Liver (tissue), 9 donors: Measurements from ENCODE around the gene NDUFA8. TPM values are rescaled to one million over a fixed set of nuclear protein-coding genes. Genes with fewer than 3 reads are reported as not detected.

Source experiments
- DNase-seq: peaks from one replicate; pipeline ENCODE4 v3.0.0-alpha.2; 2017; ENCODE audit warnings: low spot score
- H3K27ac ChIP-seq, 2 donors: one replicate each; pipeline ENCODE4 v1.7.0; 2013; ENCODE audit warnings: inconsistent platforms in 2 of 2, low read length in 2 of 2, control low read depth in 1 of 2, low read depth in 1 of 2, mild to moderate bottlenecking in 1 of 2
- H3K27me3 ChIP-seq, 4 donors: one replicate each; pipeline versions ENCODE4 v1.6.1 to v1.7.0; 2013; ENCODE audit warnings: low read length in 3 of 4, inconsistent platforms in 1 of 4, mild to moderate bottlenecking in 1 of 4, moderate library complexity in 1 of 4; ENCODE audit not compliant: control insufficient read depth in 4 of 4, insufficient read depth in 4 of 4
- H3K36me3 ChIP-seq, 4 donors: one replicate each; pipeline versions ENCODE4 v1.6.1 to v1.7.0; 2013; ENCODE audit warnings: low read length in 3 of 4, mild to moderate bottlenecking in 3 of 4, low read depth in 1 of 4, moderate library complexity in 1 of 4; ENCODE audit not compliant: control insufficient read depth in 4 of 4, insufficient read depth in 3 of 4
- H3K4me1 ChIP-seq, 4 donors: one replicate each; pipeline versions ENCODE4 v1.6.1 to v1.7.0; 2013; ENCODE audit warnings: low read length in 3 of 4, mild to moderate bottlenecking in 3 of 4, moderate library complexity in 1 of 4; ENCODE audit not compliant: control insufficient read depth in 4 of 4, insufficient read depth in 4 of 4
- H3K4me3 ChIP-seq, 3 donors: one replicate each; pipeline versions ENCODE4 v1.6.1 to v1.7.0; 2013; ENCODE audit warnings: low read length in 3 of 3, control low read depth in 1 of 3, low read depth in 1 of 3, mild to moderate bottlenecking in 1 of 3
- H3K9ac ChIP-seq, 2 donors: one replicate each; pipeline ENCODE4 v1.7.0; 2013; ENCODE audit warnings: low read length in 2 of 2, mild to moderate bottlenecking in 2 of 2, moderate library complexity in 2 of 2, control low read depth in 1 of 2, low read depth in 1 of 2
- H3K9me3 ChIP-seq, 4 donors: one replicate each; pipeline versions ENCODE4 v1.6.1 to v1.7.0; 2013; ENCODE audit warnings: low read length in 3 of 4; ENCODE audit not compliant: control insufficient read depth in 4 of 4
- EGR1 ChIP-seq, 2 donors: IDR thresholded peaks; 2 replicates each; pipeline ENCODE4 v1.6.1; 2016 to 2018; ENCODE audit warnings: antibody characterized with exemption in 2 of 2, low read depth in 2 of 2
- FOXA1 ChIP-seq: IDR thresholded peaks from 2 replicates; pipeline ENCODE4 v1.6.1; 2016; ENCODE audit warnings: antibody characterized with exemption
- FOXA2 ChIP-seq: IDR thresholded peaks from 2 replicates; pipeline ENCODE4 v1.6.1; 2016; ENCODE audit warnings: antibody characterized with exemption
- GABPA ChIP-seq, 2 donors: IDR thresholded peaks in 1 of 2; conservative IDR thresholded peaks in 1 of 2; 2 replicates each; pipeline ENCODE4 v1.6.1; 2016; ENCODE audit warnings: antibody characterized with exemption in 2 of 2, mild to moderate bottlenecking in 1 of 2, moderate library complexity in 1 of 2
- HNF4A ChIP-seq, 2 donors: conservative IDR thresholded peaks; 2 replicates each; pipeline ENCODE4 v1.6.1; 2016; ENCODE audit warnings: antibody characterized with exemption in 2 of 2, mild to moderate bottlenecking in 2 of 2
- JUND ChIP-seq, 2 donors: IDR thresholded peaks; 2 replicates each; pipeline ENCODE4 v1.6.1; 2016; ENCODE audit warnings: antibody characterized with exemption in 2 of 2
- NR2F2 ChIP-seq: IDR thresholded peaks from 2 replicates; pipeline ENCODE4 v1.6.1; 2016; ENCODE audit warnings: antibody characterized with exemption
- RAD21 ChIP-seq, 2 donors: IDR thresholded peaks; 2 replicates each; pipeline ENCODE4 v1.6.1; 2016; ENCODE audit warnings: antibody characterized with exemption in 2 of 2, mild to moderate bottlenecking in 2 of 2
- RXRA ChIP-seq, 2 donors: IDR thresholded peaks; 2 replicates each; pipeline ENCODE4 v1.6.1; 2017 to 2018; ENCODE audit warnings: antibody characterized with exemption in 2 of 2, mild to moderate bottlenecking in 1 of 2
- SP1 ChIP-seq: IDR thresholded peaks from 2 replicates; pipeline ENCODE4 v1.6.1; 2018; ENCODE audit warnings: antibody characterized with exemption, mild to moderate bottlenecking
- TAF1 ChIP-seq: conservative IDR thresholded peaks from 2 replicates; pipeline ENCODE4 v1.6.1; 2016; ENCODE audit warnings: antibody characterized with exemption, mild to moderate bottlenecking
- YY1 ChIP-seq: IDR thresholded peaks from 2 replicates; pipeline ENCODE4 v1.6.1; 2016; ENCODE audit warnings: antibody characterized with exemption, mild to moderate bottlenecking
- WGBS: extraction: QIAGEN DNeasy Blood & Tissue Kit; methylation state at CpG from one replicate; pipeline ENCODE4 v1.1.7; 2013; 5-methylcytosine and 5-hydroxymethylcytosine counted together
- polyA plus RNA-seq, 2 donors: library from polyadenylated mRNA; stranded (reverse) in 1 of 2; unstranded in 1 of 2; fragments of 200-250 nt in 1 of 2; fragments of >200 nt in 1 of 2; fragmentation: Nextera tagmentation in 1 of 2; extraction: Ambion mirVana in 1 of 2; gene quantifications; one replicate each; pipeline versions ENCODE4 v1.2.1 to v1.2.3, GENCODE V29; 2013 to 2015
- total RNA-seq, 2 donors: library from RNA; depleted of rRNA; stranded (reverse); fragments of >200 nt; gene quantifications; one replicate each; pipeline ENCODE4 v1.2.3, GENCODE V29; 2014
- TF ChIP-seq, protein P1 (sequence below): IDR thresholded peaks from 2 replicates; pipeline ENCODE4 v1.6.1; 2016; ENCODE audit warnings: antibody characterized with exemption
- TF ChIP-seq, protein P2 (sequence below): IDR thresholded peaks from 2 replicates; pipeline ENCODE4 v1.6.1; 2016; ENCODE audit warnings: antibody characterized with exemption
- TF ChIP-seq, protein P3 (sequence below): IDR thresholded peaks from 2 replicates; pipeline ENCODE4 v1.6.1; 2016; ENCODE audit warnings: antibody characterized with exemption
- TF ChIP-seq, protein P4 (sequence below): IDR thresholded peaks from 2 replicates; pipeline ENCODE4 v1.6.1; 2016; ENCODE audit warnings: antibody characterized with exemption, mild to moderate bottlenecking
- TF ChIP-seq, protein P5 (sequence below): fragments of 150-350 bp; IDR thresholded peaks from 2 replicates; pipeline ENCODE4 v1.5.1; 2017; ENCODE audit warnings: improper control_type of control experiment, low read depth, low read length; ENCODE audit not compliant: missing input control
- donor health status: healthy.
- donor health status: healthy.
- donor health status: healthy.
- donor health status: healthy.
- donor health status: healthy.

The NDUFA8 gene
- total and polyA plus RNA-seq, 4 donors, result 24.9 to 51.9 (median 38.8) TPM

DNA sequence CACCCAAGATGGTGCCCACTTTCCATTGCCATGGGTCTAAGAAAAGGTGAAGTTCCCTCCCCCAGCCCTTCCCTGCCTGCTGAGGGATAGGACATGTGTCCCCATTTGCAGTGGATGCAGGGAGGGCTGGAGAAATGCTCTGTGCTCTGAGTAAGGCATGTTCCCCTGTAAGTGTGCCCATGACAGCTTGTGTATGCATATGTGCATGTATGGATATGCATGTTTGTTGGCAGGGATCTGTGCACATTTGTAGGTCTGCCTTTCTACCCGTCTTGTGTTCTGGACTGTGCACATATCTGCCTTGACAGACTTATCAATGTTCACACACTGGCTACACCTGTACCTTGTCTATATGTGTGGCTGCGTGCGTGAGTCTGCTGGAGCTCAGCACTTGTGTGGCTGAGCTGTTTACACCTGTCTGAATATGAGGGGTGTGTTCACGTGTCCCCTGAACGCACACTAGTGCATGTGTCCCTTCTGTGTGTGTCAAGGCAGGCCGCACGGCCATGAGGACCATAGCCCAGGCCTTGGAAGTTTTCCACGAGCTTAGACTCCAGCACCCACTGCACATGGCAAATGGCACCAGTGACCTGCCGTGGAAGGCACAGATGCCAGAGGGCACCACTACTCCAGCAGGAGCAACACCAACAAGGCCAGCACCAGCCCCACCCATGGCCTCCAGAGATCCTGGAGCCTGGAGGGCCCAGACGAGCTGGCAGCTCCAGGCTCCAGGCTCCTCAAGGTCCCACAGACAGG, 39.1 kb downstream of the NDUFA8 start:
- Histone ChIP-seq H3K27ac (no peak overlapping the region), H3K4me3 (no peak overlapping the region), H3K27me3 (peaks cover 0 to 2% (median 0%) of the 10 kb centered on the region in 4 donors), H3K9ac (no peak overlapping the region), H3K36me3 (no peaks in the 10 kb centered on the region), H3K4me1 (peaks cover 0 to 1% (median under 1%) of the 10 kb centered on the region in 4 donors), H3K9me3 (no peaks in the 10 kb centered on the region)
- TF ChIP-seq FOXA1 (no peak), NR2F2 (no peak), YY1 (no peak), RAD21 (IDR thresholded peaks at IDR 0.05) (no peak), HNF4A (conservative IDR thresholded peaks at IDR 0.05) (no peak), TAF1 (no peak), EGR1 (IDR thresholded peaks at IDR 0.05; ENCODE audit: low read depth in 2 of 2) (no peak), RXRA (IDR thresholded peaks at IDR 0.05) (no peak), JUND (IDR thresholded peaks at IDR 0.05) (no peak), SP1 (no peak), GABPA (IDR thresholded peaks at IDR 0.05 in 1 of 2, conservative IDR thresholded peaks at IDR 0.05 in 1 of 2) (no peak)
- TF ChIP-seq, protein P1, sequence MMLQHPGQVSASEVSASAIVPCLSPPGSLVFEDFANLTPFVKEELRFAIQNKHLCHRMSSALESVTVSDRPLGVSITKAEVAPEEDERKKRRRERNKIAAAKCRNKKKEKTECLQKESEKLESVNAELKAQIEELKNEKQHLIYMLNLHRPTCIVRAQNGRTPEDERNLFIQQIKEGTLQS, result no peak
- TF ChIP-seq, protein P2, sequence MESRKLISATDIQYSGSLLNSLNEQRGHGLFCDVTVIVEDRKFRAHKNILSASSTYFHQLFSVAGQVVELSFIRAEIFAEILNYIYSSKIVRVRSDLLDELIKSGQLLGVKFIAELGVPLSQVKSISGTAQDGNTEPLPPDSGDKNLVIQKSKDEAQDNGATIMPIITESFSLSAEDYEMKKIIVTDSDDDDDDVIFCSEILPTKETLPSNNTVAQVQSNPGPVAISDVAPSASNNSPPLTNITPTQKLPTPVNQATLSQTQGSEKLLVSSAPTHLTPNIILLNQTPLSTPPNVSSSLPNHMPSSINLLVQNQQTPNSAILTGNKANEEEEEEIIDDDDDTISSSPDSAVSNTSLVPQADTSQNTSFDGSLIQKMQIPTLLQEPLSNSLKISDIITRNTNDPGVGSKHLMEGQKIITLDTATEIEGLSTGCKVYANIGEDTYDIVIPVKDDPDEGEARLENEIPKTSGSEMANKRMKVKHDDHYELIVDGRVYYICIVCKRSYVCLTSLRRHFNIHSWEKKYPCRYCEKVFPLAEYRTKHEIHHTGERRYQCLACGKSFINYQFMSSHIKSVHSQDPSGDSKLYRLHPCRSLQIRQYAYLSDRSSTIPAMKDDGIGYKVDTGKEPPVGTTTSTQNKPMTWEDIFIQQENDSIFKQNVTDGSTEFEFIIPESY, result no peak
- TF ChIP-seq, protein P3, sequence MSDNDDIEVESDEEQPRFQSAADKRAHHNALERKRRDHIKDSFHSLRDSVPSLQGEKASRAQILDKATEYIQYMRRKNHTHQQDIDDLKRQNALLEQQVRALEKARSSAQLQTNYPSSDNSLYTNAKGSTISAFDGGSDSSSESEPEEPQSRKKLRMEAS, result no peak
- TF ChIP-seq, protein P4, sequence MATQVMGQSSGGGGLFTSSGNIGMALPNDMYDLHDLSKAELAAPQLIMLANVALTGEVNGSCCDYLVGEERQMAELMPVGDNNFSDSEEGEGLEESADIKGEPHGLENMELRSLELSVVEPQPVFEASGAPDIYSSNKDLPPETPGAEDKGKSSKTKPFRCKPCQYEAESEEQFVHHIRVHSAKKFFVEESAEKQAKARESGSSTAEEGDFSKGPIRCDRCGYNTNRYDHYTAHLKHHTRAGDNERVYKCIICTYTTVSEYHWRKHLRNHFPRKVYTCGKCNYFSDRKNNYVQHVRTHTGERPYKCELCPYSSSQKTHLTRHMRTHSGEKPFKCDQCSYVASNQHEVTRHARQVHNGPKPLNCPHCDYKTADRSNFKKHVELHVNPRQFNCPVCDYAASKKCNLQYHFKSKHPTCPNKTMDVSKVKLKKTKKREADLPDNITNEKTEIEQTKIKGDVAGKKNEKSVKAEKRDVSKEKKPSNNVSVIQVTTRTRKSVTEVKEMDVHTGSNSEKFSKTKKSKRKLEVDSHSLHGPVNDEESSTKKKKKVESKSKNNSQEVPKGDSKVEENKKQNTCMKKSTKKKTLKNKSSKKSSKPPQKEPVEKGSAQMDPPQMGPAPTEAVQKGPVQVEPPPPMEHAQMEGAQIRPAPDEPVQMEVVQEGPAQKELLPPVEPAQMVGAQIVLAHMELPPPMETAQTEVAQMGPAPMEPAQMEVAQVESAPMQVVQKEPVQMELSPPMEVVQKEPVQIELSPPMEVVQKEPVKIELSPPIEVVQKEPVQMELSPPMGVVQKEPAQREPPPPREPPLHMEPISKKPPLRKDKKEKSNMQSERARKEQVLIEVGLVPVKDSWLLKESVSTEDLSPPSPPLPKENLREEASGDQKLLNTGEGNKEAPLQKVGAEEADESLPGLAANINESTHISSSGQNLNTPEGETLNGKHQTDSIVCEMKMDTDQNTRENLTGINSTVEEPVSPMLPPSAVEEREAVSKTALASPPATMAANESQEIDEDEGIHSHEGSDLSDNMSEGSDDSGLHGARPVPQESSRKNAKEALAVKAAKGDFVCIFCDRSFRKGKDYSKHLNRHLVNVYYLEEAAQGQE, result no peak
- DNase-seq, result no peak
- WGBS, result 83% methylated on average over 10 of the region's 10 CpGs

DNA sequence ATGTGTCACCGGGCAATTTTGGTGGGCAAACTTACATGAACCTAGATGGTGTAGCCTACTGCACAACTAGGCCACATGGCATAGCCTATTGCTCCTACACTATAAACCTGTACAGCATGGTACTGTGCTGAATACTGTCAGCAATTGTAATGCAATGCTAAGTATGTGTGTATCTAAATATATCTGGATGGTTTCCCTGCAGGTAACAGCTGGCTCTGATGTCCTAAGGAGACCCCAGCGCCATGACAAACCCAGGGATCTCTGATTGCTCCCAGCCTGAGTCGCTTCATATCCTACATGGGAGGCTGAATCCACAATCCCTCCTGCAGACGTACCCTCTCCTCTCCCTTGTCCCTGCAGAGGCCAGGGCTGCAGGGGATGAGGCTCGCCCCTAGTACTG, 39.9 kb downstream of the NDUFA8 start:
- no peak overlapping the region for H3K9ac ChIP-seq
- WGBS, result 96% methylated on average over 5 of the region's 5 CpGs
- no peak for DNase-seq
- no peaks in the 10 kb centered on the region for H3K9me3 ChIP-seq
- no peak overlapping the region for H3K27ac ChIP-seq
- H3K27me3 ChIP-seq, result peaks cover 0 to 2% (median 0%) of the 10 kb centered on the region in 4 donors
- no peaks in the 10 kb centered on the region for H3K36me3 ChIP-seq
- no peaks in the 10 kb centered on the region for H3K4me1 ChIP-seq
- H3K4me3 ChIP-seq, result no peak overlapping the region
- TF ChIP-seq SP1 (no peak), FOXA2 (no peak), FOXA1 (no peak), TAF1 (no peak), NR2F2 (no peak), YY1 (no peak), RAD21 (IDR thresholded peaks at IDR 0.05) (no peak), JUND (IDR thresholded peaks at IDR 0.05) (no peak), GABPA (IDR thresholded peaks at IDR 0.05 in 1 of 2, conservative IDR thresholded peaks at IDR 0.05 in 1 of 2) (no peak), EGR1 (IDR thresholded peaks at IDR 0.05; ENCODE audit: low read depth in 2 of 2) (no peak)
- TF ChIP-seq, protein P3, result no peak
- TF ChIP-seq, protein P1, result no peak
- TF ChIP-seq, protein P5, sequence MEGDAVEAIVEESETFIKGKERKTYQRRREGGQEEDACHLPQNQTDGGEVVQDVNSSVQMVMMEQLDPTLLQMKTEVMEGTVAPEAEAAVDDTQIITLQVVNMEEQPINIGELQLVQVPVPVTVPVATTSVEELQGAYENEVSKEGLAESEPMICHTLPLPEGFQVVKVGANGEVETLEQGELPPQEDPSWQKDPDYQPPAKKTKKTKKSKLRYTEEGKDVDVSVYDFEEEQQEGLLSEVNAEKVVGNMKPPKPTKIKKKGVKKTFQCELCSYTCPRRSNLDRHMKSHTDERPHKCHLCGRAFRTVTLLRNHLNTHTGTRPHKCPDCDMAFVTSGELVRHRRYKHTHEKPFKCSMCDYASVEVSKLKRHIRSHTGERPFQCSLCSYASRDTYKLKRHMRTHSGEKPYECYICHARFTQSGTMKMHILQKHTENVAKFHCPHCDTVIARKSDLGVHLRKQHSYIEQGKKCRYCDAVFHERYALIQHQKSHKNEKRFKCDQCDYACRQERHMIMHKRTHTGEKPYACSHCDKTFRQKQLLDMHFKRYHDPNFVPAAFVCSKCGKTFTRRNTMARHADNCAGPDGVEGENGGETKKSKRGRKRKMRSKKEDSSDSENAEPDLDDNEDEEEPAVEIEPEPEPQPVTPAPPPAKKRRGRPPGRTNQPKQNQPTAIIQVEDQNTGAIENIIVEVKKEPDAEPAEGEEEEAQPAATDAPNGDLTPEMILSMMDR, result no peak
- TF ChIP-seq, protein P2, result no peak
